ENCODE data around the gene TPGS1.

DNA sequence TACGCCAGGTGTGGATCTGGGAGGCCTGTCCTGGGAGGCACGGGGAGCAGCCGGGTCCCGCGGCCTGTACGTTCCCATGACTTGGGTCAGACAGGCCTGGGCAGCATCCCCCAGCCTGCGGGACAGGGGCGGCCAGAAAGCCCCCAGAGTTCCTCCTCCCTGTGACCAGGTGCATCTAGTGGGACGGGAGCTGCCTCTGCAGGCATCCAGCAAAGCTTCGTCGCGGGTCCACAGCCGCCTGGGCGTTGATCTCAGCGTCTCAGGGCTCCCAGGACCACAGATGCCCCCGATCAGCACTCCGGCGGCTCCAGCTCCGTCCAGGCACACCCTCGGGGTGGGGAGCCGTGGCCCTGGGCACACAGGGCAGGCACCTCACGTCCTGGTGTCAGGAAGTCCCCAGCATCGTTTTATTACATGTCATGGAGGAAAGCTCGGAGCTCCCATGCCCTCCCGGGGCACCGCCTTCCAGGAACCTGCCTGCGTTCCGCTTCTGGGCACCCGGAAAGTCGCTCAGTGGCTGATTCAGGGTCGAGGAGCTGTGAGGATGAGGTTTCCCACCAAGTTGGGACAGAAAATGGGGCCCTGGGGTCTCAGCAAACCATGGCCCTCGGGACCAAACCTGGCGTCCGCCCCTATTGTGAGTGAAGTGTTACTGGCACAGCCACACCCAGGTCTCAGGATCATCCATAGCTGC lies 35.0 kb downstream of the TPGS1 start:
- no peak for TF ChIP-seq EZH2 (IDR thresholded peaks at IDR 0.05; ENCODE audit: borderline replicate concordance, insufficient read depth, low read depth, low read length, poor library complexity, severe bottlenecking)
- TF ChIP-seq, protein P1, sequence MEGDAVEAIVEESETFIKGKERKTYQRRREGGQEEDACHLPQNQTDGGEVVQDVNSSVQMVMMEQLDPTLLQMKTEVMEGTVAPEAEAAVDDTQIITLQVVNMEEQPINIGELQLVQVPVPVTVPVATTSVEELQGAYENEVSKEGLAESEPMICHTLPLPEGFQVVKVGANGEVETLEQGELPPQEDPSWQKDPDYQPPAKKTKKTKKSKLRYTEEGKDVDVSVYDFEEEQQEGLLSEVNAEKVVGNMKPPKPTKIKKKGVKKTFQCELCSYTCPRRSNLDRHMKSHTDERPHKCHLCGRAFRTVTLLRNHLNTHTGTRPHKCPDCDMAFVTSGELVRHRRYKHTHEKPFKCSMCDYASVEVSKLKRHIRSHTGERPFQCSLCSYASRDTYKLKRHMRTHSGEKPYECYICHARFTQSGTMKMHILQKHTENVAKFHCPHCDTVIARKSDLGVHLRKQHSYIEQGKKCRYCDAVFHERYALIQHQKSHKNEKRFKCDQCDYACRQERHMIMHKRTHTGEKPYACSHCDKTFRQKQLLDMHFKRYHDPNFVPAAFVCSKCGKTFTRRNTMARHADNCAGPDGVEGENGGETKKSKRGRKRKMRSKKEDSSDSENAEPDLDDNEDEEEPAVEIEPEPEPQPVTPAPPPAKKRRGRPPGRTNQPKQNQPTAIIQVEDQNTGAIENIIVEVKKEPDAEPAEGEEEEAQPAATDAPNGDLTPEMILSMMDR (IDR thresholded peaks at IDR 0.05) = no peak
